WTC11 (cell line): Measurements from ENCODE around the gene ARHGAP20. TPM values are rescaled to one million over a fixed set of nuclear protein-coding genes. Genes with fewer than 3 reads are reported as not detected.

Source experiments
- ATAC-seq: fragments of 200-7000 bp; cut with Tn5 transposase; 2 replicates; pipeline ENCODE4 v1.10.0; 2021; ENCODE audit warnings: mild to moderate bottlenecking, moderate library complexity
- CTCF ChIA-PET: fragments of 300-600 bp; sonication (Branson Sonifier 250); formaldehyde crosslinking; loops from one replicate; lab custom pipeline; 2021; ENCODE audit warnings: antibody characterized with exemption; lab: Charles Lee
- POLR2A ChIA-PET: fragments of 350-600 bp; sonication (Branson Sonifier 250); formaldehyde crosslinking; loops from one replicate; lab custom pipeline; 2021; ENCODE audit warnings: antibody characterized with exemption; lab: Charles Lee
- DNase-seq: peaks from one replicate; pipeline ENCODE4 v3.0.0; 2021; ENCODE audit warnings: low spot score
- H3K27ac Mint-ChIP-seq: 2 replicates; pipeline ENCODE4 v1.8.0; 2021; ENCODE audit warnings: mixed read lengths
- H3K27me3 Mint-ChIP-seq: 2 replicates; pipeline ENCODE4 v1.8.0; 2021; ENCODE audit warnings: low read depth, mild to moderate bottlenecking, moderate library complexity, mixed read lengths
- H3K36me3 Mint-ChIP-seq: 2 replicates; pipeline ENCODE4 v1.8.0; 2021; ENCODE audit warnings: mixed read lengths
- H3K4me1 Mint-ChIP-seq: 2 replicates; pipeline ENCODE4 v1.8.0; 2022; ENCODE audit warnings: mixed read lengths
- H3K4me3 Mint-ChIP-seq: 2 replicates; pipeline ENCODE4 v1.8.0; 2021; ENCODE audit warnings: mild to moderate bottlenecking, moderate library complexity, mixed read lengths
- H3K9me3 Mint-ChIP-seq: 2 replicates; pipeline ENCODE4 v1.8.0; 2021; ENCODE audit warnings: mixed read lengths
- ETV6 ChIP-seq: sonication (generic); formaldehyde crosslinking; IDR thresholded peaks from 2 replicates; pipeline ENCODE4 v1.8.1; 2022; ENCODE audit warnings: mild to moderate bottlenecking, missing genetic modification reagents
- KAT7 ChIP-seq: sonication (generic); formaldehyde crosslinking; IDR thresholded peaks from 2 replicates; pipeline ENCODE4 v1.8.1; 2023; ENCODE audit warnings: missing genetic modification reagents, mild to moderate bottlenecking, borderline replicate concordance
- MXD4 ChIP-seq: fragments of 250-450 bp; sonication (Bioruptor Pico); IDR thresholded peaks from 2 replicates; pipeline ENCODE4 v1.8.0; 2021; ENCODE audit warnings: mild to moderate bottlenecking, moderate library complexity, borderline replicate concordance
- NR1H2 ChIP-seq: sonication (generic); formaldehyde crosslinking; IDR thresholded peaks from 2 replicates; pipeline ENCODE4 v1.9.0; 2021; ENCODE audit warnings: mild to moderate bottlenecking, moderate library complexity, missing genetic modification reagents
- NR3C1 ChIP-seq: sonication (generic); formaldehyde crosslinking; conservative IDR thresholded peaks from 2 replicates; pipeline ENCODE4 v1.8.1; 2023; ENCODE audit warnings: low read depth, mild to moderate bottlenecking, missing genetic modification reagents
- TEAD1 ChIP-seq: sonication (generic); formaldehyde crosslinking; IDR thresholded peaks from 2 replicates; pipeline ENCODE4 v1.8.0; 2022; ENCODE audit warnings: mild to moderate bottlenecking, missing genetic modification reagents
- TEAD4 ChIP-seq: sonication (generic); formaldehyde crosslinking; IDR thresholded peaks from 2 replicates; pipeline ENCODE4 v1.8.0; 2022; ENCODE audit warnings: mild to moderate bottlenecking, missing genetic modification reagents
- ZNF263 ChIP-seq: sonication (generic); formaldehyde crosslinking; IDR thresholded peaks from 2 replicates; pipeline ENCODE4 v1.8.1; 2022; ENCODE audit warnings: low read depth, mild to moderate bottlenecking, moderate library complexity, missing genetic modification reagents
- total RNA-seq: library from RNA; stranded (reverse); gene quantifications from 3 replicates; pipeline ENCODE4 v1.2.3, GENCODE V29; 2021
- TF ChIP-seq, protein P1 (sequence below): sonication (generic); formaldehyde crosslinking; IDR thresholded peaks from 2 replicates; pipeline ENCODE4 v1.8.0; 2022; ENCODE audit warnings: mild to moderate bottlenecking, missing genetic modification reagents
- TF ChIP-seq, protein P2 (sequence below): sonication (generic); formaldehyde crosslinking; IDR thresholded peaks from 2 replicates; pipeline ENCODE4 v1.8.1; 2023; ENCODE audit warnings: mild to moderate bottlenecking, missing genetic modification reagents
- TF ChIP-seq, protein P3 (sequence below): sonication (generic); formaldehyde crosslinking; IDR thresholded peaks from 2 replicates; pipeline ENCODE4 v1.8.1; 2023; ENCODE audit warnings: mild to moderate bottlenecking, missing genetic modification reagents, borderline replicate concordance
- TF ChIP-seq, protein P4 (sequence below): fragments of 250-450 bp; sonication (Bioruptor Pico); IDR thresholded peaks from 2 replicates; pipeline ENCODE4 v1.9.0; 2021; ENCODE audit warnings: mild to moderate bottlenecking, borderline replicate concordance
- TF ChIP-seq, protein P5 (sequence below): sonication (generic); formaldehyde crosslinking; conservative IDR thresholded peaks from 2 replicates; pipeline ENCODE4 v1.8.1; 2022; ENCODE audit warnings: mild to moderate bottlenecking, missing genetic modification reagents
- TF ChIP-seq, protein P6 (sequence below): fragments of 250-450 bp; sonication (Bioruptor Pico); IDR thresholded peaks from 2 replicates; pipeline ENCODE4 v1.9.0; 2021; ENCODE audit warnings: mild to moderate bottlenecking

The ARHGAP20 gene
- total RNA-seq, 1 experiment from 2014 or later: 0.15 TPM

DNA sequence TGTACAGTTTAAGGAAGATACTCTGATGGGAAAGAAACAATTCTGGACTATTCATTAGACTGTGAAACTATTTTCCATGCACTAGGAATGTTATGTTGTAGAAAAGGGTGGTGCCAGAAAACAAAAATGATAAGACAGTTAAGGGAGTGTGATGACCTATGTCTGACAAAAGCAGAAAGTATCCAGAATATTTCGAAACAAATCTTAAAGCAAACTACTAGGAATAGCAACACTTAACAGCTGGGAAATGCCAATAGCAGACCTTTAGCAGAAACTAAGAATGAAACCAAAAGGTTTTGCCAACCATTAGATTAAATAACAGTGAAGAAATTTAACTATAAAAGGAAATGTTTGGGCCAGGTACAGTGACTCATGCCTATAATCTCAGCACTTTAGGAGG is 3.3 kb upstream of the ARHGAP20 start:
- Mint-ChIP-seq H3K27ac (no peak overlapping the region), H3K36me3 (no peaks in the 10 kb centered on the region), H3K27me3 (peaks cover 48% of the 10 kb centered on the region)
- POLR2A ChIA-PET: no interaction called here
- no peak for DNase-seq
- TF ChIP-seq NR3C1 (CRISPR knock-in tag): no peak
- TF ChIP-seq, protein P1, sequence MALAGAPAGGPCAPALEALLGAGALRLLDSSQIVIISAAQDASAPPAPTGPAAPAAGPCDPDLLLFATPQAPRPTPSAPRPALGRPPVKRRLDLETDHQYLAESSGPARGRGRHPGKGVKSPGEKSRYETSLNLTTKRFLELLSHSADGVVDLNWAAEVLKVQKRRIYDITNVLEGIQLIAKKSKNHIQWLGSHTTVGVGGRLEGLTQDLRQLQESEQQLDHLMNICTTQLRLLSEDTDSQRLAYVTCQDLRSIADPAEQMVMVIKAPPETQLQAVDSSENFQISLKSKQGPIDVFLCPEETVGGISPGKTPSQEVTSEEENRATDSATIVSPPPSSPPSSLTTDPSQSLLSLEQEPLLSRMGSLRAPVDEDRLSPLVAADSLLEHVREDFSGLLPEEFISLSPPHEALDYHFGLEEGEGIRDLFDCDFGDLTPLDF (CRISPR knock-in tag): no peak
- TF ChIP-seq TEAD4 (CRISPR knock-in tag): no peak
- TF ChIP-seq, all 79 proteins: peak for 0
- CTCF ChIA-PET: no interaction called here
- H3K9me3 Mint-ChIP-seq: no peaks in the 10 kb centered on the region
- peaks cover 10% of the 10 kb centered on the region for H3K4me1 Mint-ChIP-seq
- H3K4me3 Mint-ChIP-seq: no peak overlapping the region
- no peak for ATAC-seq

DNA sequence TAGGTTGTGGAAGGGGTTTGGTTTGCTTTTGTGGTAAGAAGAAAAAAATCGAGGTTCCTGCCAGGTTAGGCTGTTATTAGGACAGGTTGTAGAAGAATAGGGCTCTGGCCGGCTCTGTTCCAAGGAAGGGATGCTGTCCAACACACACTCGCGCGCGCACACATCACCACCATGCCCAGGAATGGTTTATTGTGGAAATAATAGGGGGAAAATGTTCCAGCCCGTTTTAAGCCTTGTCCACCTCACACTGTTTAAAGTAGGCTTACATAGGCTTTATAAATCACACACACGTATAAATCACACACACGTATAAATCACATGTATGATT is 1.2 kb upstream of the ARHGAP20 start:
- POLR2A ChIA-PET: no interaction called here
- H3K27ac Mint-ChIP-seq: no peak overlapping the region
- CTCF ChIA-PET: interaction anchor here (1.0 to 2.2 kb wide), 3 partner anchors 234 to 517 kb away, joined by 4 to 7 read pairs (median 4); no protein-coding TSS in a partner anchor
- ATAC-seq (no peak), DNase-seq (no peak)
- H3K4me3 Mint-ChIP-seq: peak overlapping the region; percentile 81
- H3K27me3 Mint-ChIP-seq: peaks cover 66% of the 10 kb centered on the region
- H3K36me3 Mint-ChIP-seq: no peaks in the 10 kb centered on the region
- no peaks in the 10 kb centered on the region for H3K9me3 Mint-ChIP-seq
- H3K4me1 Mint-ChIP-seq: peaks cover 21% of the 10 kb centered on the region
- TF ChIP-seq, protein P1 (CRISPR knock-in tag): no peak
- TF ChIP-seq, protein P2, sequence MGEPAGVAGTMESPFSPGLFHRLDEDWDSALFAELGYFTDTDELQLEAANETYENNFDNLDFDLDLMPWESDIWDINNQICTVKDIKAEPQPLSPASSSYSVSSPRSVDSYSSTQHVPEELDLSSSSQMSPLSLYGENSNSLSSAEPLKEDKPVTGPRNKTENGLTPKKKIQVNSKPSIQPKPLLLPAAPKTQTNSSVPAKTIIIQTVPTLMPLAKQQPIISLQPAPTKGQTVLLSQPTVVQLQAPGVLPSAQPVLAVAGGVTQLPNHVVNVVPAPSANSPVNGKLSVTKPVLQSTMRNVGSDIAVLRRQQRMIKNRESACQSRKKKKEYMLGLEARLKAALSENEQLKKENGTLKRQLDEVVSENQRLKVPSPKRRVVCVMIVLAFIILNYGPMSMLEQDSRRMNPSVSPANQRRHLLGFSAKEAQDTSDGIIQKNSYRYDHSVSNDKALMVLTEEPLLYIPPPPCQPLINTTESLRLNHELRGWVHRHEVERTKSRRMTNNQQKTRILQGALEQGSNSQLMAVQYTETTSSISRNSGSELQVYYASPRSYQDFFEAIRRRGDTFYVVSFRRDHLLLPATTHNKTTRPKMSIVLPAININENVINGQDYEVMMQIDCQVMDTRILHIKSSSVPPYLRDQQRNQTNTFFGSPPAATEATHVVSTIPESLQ (CRISPR knock-in tag): no peak
- no peak for TF ChIP-seq KAT7 (CRISPR knock-in tag)
- TF ChIP-seq, protein P3, sequence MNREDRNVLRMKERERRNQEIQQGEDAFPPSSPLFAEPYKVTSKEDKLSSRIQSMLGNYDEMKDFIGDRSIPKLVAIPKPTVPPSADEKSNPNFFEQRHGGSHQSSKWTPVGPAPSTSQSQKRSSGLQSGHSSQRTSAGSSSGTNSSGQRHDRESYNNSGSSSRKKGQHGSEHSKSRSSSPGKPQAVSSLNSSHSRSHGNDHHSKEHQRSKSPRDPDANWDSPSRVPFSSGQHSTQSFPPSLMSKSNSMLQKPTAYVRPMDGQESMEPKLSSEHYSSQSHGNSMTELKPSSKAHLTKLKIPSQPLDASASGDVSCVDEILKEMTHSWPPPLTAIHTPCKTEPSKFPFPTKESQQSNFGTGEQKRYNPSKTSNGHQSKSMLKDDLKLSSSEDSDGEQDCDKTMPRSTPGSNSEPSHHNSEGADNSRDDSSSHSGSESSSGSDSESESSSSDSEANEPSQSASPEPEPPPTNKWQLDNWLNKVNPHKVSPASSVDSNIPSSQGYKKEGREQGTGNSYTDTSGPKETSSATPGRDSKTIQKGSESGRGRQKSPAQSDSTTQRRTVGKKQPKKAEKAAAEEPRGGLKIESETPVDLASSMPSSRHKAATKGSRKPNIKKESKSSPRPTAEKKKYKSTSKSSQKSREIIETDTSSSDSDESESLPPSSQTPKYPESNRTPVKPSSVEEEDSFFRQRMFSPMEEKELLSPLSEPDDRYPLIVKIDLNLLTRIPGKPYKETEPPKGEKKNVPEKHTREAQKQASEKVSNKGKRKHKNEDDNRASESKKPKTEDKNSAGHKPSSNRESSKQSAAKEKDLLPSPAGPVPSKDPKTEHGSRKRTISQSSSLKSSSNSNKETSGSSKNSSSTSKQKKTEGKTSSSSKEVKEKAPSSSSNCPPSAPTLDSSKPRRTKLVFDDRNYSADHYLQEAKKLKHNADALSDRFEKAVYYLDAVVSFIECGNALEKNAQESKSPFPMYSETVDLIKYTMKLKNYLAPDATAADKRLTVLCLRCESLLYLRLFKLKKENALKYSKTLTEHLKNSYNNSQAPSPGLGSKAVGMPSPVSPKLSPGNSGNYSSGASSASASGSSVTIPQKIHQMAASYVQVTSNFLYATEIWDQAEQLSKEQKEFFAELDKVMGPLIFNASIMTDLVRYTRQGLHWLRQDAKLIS (CRISPR knock-in tag): no peak
- no peak for TF ChIP-seq TEAD1 (CRISPR knock-in tag)
- TF ChIP-seq, protein P4, sequence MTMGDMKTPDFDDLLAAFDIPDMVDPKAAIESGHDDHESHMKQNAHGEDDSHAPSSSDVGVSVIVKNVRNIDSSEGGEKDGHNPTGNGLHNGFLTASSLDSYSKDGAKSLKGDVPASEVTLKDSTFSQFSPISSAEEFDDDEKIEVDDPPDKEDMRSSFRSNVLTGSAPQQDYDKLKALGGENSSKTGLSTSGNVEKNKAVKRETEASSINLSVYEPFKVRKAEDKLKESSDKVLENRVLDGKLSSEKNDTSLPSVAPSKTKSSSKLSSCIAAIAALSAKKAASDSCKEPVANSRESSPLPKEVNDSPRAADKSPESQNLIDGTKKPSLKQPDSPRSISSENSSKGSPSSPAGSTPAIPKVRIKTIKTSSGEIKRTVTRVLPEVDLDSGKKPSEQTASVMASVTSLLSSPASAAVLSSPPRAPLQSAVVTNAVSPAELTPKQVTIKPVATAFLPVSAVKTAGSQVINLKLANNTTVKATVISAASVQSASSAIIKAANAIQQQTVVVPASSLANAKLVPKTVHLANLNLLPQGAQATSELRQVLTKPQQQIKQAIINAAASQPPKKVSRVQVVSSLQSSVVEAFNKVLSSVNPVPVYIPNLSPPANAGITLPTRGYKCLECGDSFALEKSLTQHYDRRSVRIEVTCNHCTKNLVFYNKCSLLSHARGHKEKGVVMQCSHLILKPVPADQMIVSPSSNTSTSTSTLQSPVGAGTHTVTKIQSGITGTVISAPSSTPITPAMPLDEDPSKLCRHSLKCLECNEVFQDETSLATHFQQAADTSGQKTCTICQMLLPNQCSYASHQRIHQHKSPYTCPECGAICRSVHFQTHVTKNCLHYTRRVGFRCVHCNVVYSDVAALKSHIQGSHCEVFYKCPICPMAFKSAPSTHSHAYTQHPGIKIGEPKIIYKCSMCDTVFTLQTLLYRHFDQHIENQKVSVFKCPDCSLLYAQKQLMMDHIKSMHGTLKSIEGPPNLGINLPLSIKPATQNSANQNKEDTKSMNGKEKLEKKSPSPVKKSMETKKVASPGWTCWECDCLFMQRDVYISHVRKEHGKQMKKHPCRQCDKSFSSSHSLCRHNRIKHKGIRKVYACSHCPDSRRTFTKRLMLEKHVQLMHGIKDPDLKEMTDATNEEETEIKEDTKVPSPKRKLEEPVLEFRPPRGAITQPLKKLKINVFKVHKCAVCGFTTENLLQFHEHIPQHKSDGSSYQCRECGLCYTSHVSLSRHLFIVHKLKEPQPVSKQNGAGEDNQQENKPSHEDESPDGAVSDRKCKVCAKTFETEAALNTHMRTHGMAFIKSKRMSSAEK (CRISPR knock-in tag): no peak
- TF ChIP-seq, protein P5, sequence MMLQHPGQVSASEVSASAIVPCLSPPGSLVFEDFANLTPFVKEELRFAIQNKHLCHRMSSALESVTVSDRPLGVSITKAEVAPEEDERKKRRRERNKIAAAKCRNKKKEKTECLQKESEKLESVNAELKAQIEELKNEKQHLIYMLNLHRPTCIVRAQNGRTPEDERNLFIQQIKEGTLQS (CRISPR knock-in tag): no peak
- TF ChIP-seq ETV6: no peak
- no peak for TF ChIP-seq ZNF263 (CRISPR knock-in tag)
- no peak for TF ChIP-seq MXD4 (CRISPR knock-in tag)
- TF ChIP-seq NR1H2 (CRISPR knock-in tag): no peak
- TF ChIP-seq, protein P6, sequence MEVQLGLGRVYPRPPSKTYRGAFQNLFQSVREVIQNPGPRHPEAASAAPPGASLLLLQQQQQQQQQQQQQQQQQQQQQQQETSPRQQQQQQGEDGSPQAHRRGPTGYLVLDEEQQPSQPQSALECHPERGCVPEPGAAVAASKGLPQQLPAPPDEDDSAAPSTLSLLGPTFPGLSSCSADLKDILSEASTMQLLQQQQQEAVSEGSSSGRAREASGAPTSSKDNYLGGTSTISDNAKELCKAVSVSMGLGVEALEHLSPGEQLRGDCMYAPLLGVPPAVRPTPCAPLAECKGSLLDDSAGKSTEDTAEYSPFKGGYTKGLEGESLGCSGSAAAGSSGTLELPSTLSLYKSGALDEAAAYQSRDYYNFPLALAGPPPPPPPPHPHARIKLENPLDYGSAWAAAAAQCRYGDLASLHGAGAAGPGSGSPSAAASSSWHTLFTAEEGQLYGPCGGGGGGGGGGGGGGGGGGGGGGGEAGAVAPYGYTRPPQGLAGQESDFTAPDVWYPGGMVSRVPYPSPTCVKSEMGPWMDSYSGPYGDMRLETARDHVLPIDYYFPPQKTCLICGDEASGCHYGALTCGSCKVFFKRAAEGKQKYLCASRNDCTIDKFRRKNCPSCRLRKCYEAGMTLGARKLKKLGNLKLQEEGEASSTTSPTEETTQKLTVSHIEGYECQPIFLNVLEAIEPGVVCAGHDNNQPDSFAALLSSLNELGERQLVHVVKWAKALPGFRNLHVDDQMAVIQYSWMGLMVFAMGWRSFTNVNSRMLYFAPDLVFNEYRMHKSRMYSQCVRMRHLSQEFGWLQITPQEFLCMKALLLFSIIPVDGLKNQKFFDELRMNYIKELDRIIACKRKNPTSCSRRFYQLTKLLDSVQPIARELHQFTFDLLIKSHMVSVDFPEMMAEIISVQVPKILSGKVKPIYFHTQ (CRISPR knock-in tag): no peak
